Astrocyte of the cerebellum (primary cell): ENCODE measurements around the gene ROBO2.
"Not testable (repeated sequence)": the region's sequence is repeated elsewhere in the genome, so short reads cannot be mapped to it uniquely, and the experiment has no call there.

ENCODE experiments used
- DNase-seq: peaks from one replicate; pipeline ENCODE4 v3.0.0-alpha.2; 2011; ENCODE audit warnings: low read depth
- H3K4me3 ChIP-seq: 2 replicates; pipeline ENCODE4 v1.5.1; 2011; ENCODE audit warnings: mild to moderate bottlenecking, low read depth, low read length, moderate library complexity
- in situ Hi-C: cut with HindIII; loops from 2 replicates; pipeline ENCODE4 v1.10.0; 2017; ENCODE audit warnings: low sequenced_read_pairs
- TF ChIP-seq, protein P1 (sequence below): IDR thresholded peaks from 2 replicates; pipeline ENCODE4 v1.5.1; 2012; ENCODE audit warnings: low read length, low read depth, moderate library complexity, mild to moderate bottlenecking; ENCODE audit errors: missing control alignments

ROBO2 gene

DNA sequence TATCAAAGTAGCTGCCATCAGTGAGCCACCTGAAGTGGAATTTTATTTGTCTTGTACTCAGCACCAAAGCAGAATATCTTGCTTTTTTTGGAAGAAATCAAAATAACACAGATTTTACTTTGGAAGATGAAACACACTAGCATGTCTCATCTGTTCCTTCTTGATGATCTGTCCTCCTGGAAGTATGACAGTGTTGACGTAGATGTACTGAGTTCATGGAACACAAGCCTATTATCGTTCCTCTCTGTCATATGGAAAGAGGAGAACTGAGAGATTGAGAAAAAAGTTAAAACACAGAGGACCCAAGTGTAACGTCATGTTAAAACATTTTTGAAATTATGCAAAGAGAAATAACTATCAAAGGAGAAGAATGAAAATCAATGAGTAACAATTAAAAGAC, 340.2 kb downstream of the ROBO2 start:
- in situ Hi-C loops: no loop called here
- DNase-seq: no peak
- TF ChIP-seq, protein P1, sequence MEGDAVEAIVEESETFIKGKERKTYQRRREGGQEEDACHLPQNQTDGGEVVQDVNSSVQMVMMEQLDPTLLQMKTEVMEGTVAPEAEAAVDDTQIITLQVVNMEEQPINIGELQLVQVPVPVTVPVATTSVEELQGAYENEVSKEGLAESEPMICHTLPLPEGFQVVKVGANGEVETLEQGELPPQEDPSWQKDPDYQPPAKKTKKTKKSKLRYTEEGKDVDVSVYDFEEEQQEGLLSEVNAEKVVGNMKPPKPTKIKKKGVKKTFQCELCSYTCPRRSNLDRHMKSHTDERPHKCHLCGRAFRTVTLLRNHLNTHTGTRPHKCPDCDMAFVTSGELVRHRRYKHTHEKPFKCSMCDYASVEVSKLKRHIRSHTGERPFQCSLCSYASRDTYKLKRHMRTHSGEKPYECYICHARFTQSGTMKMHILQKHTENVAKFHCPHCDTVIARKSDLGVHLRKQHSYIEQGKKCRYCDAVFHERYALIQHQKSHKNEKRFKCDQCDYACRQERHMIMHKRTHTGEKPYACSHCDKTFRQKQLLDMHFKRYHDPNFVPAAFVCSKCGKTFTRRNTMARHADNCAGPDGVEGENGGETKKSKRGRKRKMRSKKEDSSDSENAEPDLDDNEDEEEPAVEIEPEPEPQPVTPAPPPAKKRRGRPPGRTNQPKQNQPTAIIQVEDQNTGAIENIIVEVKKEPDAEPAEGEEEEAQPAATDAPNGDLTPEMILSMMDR: no peak
- H3K4me3 ChIP-seq: no peak overlapping the region

DNA sequence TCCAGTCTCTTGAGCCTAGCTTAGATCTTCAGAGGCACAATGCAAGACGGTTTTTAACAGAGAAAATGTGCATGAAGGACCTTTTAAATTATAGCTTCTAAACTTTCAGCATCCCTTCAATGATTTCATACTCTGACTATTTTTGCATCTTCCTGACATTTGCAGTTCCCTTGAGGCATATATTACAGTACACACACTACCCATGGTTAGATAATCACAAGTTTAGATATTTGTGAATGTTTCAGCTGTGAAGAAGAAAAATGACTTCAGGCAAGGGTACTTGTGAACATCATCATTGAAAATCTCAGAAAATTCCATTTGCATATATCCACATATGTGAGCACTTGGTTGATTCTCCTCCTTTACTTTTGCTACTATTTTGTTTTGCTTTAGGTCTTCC, 341.5 kb downstream of the ROBO2 start:
- H3K4me3 ChIP-seq: no peak overlapping the region
- in situ Hi-C loops: no loop called here
- TF ChIP-seq, protein P1: no peak
- no peak for DNase-seq

DNA sequence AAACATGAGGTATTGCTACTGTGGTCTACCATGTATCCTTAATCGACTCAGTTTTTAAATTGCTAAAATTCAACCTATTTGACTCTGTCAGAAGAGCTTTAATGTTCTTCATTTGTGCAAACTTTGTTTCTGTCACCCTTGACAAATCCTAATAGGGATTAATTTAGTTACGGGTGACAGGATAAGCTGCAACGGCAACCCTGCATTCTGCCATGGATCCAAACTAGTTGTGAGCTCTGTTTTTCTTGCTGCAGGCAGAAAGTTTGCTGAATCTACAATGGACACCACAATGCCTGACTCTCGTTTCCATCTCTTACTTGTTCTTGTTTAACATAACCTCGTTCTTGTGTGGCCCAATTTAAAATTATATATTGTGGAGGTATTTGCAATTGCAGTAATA, 352.3 kb downstream of the ROBO2 start:
- no peak overlapping the region for H3K4me3 ChIP-seq
- TF ChIP-seq, protein P1: no peak
- in situ Hi-C loops: no loop called here
- DNase-seq: no peak

DNA sequence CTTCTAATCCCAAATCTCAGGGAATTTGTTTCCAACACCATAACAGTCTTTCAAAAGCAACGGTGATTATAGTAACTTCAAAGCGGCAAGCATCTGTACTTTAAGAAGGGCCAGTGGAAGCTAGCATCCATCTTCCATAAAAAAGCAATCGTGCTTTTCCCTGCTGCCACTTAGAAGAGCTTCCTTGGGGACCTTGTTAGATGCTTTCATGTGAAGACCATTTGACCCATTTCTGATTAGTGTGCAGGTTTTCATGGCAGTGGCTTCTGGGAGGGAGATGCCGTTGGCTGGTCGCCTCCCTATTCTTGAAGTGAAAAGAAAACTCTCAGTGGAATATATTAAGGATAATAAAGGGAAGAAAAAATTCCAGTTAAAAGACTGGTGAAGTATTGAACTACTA, 354.1 kb downstream of the ROBO2 start:
- no peak for DNase-seq
- in situ Hi-C loops: no loop called here
- no peak overlapping the region for H3K4me3 ChIP-seq
- TF ChIP-seq, protein P1: no peak

DNA sequence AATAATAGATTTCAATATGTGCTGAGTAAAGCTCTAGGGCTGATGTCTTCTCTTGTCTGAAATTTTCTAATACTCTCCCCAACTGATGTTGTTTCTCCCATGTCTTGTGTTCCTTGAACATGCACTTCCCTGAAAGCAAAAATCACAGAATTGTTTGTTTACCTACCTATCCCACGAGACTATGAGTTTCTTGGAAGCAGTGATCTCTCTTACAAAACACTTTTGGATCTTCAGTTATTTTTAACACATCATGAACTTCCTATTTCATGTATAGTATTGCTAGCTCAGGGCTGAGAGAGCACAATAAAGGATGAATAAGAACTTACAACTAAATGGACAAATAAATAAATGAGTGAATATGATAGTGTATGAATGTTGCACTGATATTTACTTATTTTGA, 365.0 kb downstream of the ROBO2 start:
- DNase-seq: no peak
- in situ Hi-C loops: no loop called here
- TF ChIP-seq, protein P1: no peak
- H3K4me3 ChIP-seq: no peak overlapping the region

DNA sequence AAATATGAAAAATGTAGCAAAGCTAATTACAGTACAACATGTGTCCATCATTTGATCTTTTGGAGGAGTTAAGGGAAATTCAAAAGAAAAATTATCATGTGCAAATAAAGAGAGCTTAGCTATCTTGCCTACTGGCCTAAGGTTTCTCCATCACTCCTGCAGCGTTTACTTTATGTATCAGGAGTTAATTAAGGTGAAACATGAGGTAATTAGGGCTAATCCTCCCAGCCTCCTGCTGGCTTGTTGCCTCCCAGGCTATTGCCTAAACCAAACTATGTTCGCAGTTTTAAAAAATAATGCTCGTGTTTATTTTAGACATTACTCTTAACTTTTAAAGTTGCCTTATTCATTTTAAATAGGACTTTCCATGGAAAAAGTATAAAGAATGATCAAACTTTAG, 367.5 kb downstream of the ROBO2 start:
- H3K4me3 ChIP-seq: no peak overlapping the region
- in situ Hi-C loops: no loop called here

DNA sequence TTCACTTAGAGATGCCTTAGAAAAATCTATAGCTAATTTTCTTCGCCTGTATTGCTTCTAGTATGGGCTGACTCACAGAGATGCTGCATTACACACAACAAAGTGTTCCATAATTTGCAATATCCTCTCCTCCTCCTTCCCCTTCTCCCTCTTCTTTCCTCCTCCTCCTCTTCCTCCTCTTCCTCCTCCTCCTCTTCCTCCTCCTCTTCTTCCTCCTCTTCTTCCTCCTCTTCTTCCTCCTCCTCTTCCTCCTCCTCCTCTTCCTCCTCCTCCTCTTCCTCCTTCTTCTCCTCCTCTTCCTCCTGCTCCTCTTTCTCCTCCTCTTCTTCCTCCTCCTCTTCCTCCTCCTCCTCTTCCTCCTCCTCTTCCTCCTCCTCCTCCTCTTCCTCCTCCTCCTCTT, 370.4 kb downstream of the ROBO2 start:
- H3K4me3 ChIP-seq, in situ Hi-C loops, DNase-seq: not testable (repeated sequence)

More for the DNA sequence above, 367.5 kb downstream of the ROBO2 start:
- TF ChIP-seq, protein P1: no peak
- DNase-seq: no peak
